Stomach (tissue), 4 donors: ENCODE data around the gene DYNC1I1.

Experiments used
- CTCF ChIP-seq, 7 experiments: fragments of 450-650 bp in 4 of 7; fragments of 200-600 bp in 3 of 7; sonication (generic) in 3 of 7; IDR thresholded peaks; one replicate each; pipeline ENCODE4 v1.5.1; 2016 to 2019; ENCODE audit warnings: antibody characterized with exemption in 7 of 7, control low read depth in 2 of 7, mild to moderate bottlenecking in 1 of 7
- POLR2AphosphoS5 ChIP-seq, 3 donors: sonication (generic); formaldehyde crosslinking; IDR thresholded peaks; one replicate each; pipeline ENCODE4 v1.6.1; 2016; ENCODE audit warnings: antibody characterized with exemption in 3 of 3

- TF ChIP-seq CTCF (IDR thresholded peaks at IDR 0.05): no peak
- TF ChIP-seq POLR2AphosphoS5 (IDR thresholded peaks at IDR 0.05): no peak
Measured at GRCh38 chr7:95766657-95767056, 5.7 kb upstream of the DYNC1I1 start.
